CD4-positive, alpha-beta T cell treated with Interleukin-4 for 1 hour (primary cell): Measurements from ENCODE around the gene GPR146.
"Not testable (repeated sequence)": the region's sequence is repeated elsewhere in the genome, so short reads cannot be mapped to it uniquely, and the experiment has no call there.

Experiments used
- DNase-seq, 2 donors: peaks; one replicate each; pipeline ENCODE4 v3.0.0-alpha.2; 2020 to 2022

The GPR146 gene

GRCh38 chr7:1059200-1060091 is 15.1 kb downstream of the GPR146 start:
- DNase-seq, result peak in 1 of 2 donors; percentile 32

- DNase-seq, result peak in 1 of 2 donors; percentile 49
These were observed 16.1 kb downstream of the GPR146 start for GRCh38 chr7:1060315-1061072.

- no peak for DNase-seq
These were observed 16.8 kb downstream of the GPR146 start for GRCh38 chr7:1061180-1061579.

- peak in 1 of 2 donors; percentile 68 for DNase-seq
These were observed 18.2 kb downstream of the GPR146 start for GRCh38 chr7:1062296-1063294.

GRCh38 chr7:1063361-1063760 is 19.0 kb downstream of the GPR146 start:
- no peak for DNase-seq

GRCh38 chr7:1064581-1064980 is 20.2 kb downstream of the GPR146 start:
- DNase-seq, result no peak

- DNase-seq, result no peak
These were observed 20.9 kb downstream of the GPR146 start for GRCh38 chr7:1065263-1065584.

- peak; percentile 83 for DNase-seq
These were observed 21.4 kb downstream of the GPR146 start for GRCh38 chr7:1065585-1066241.

GRCh38 chr7:1066242-1066588 is 21.9 kb downstream of the GPR146 start:
- DNase-seq, result no peak

- no peak for DNase-seq
These were observed 23.7 kb downstream of the GPR146 start for GRCh38 chr7:1068013-1068412.

GRCh38 chr7:1068619-1069018 is 24.3 kb downstream of the GPR146 start:
- DNase-seq, result no peak

- DNase-seq, result no peak
These were observed 26.2 kb downstream of the GPR146 start for GRCh38 chr7:1070544-1071011.

- no peak for DNase-seq
These were observed 27.4 kb downstream of the GPR146 start for GRCh38 chr7:1071731-1072254.

- DNase-seq, result no peak
These were observed 29.0 kb downstream of the GPR146 start for GRCh38 chr7:1073142-1073977.

GRCh38 chr7:1074018-1074417 is 29.7 kb downstream of the GPR146 start:
- DNase-seq, result not testable (repeated sequence)

GRCh38 chr7:1074593-1075431 is 30.5 kb downstream of the GPR146 start:
- no peak for DNase-seq

- DNase-seq, result no peak
These were observed 32.1 kb downstream of the GPR146 start for GRCh38 chr7:1076184-1077072.

GRCh38 chr7:1078519-1078918 is 34.2 kb downstream of the GPR146 start:
- no peak for DNase-seq

- no peak for DNase-seq
These were observed 34.6 kb downstream of the GPR146 start for GRCh38 chr7:1078985-1079384.
